H4 (cell line): ENCODE results near the gene PSMC4. TPM values are rescaled to one million over a fixed set of nuclear protein-coding genes. Genes with fewer than 3 reads are reported as not detected.

Source experiments
- DNase-seq: peaks from one replicate; pipeline ENCODE4 v3.0.0-alpha.2; 2015; ENCODE audit warnings: low spot score
- total RNA-seq: library from RNA; depleted of rRNA; stranded (reverse); fragments of >200 nt; shearing (Covaris generic); gene quantifications from 2 replicates; pipeline ENCODE4 v1.2.3, GENCODE V29; 2014; rRNA removed

Gene PSMC4
- total RNA-seq, result 263 and 299 TPM in 2 replicates

DNA sequence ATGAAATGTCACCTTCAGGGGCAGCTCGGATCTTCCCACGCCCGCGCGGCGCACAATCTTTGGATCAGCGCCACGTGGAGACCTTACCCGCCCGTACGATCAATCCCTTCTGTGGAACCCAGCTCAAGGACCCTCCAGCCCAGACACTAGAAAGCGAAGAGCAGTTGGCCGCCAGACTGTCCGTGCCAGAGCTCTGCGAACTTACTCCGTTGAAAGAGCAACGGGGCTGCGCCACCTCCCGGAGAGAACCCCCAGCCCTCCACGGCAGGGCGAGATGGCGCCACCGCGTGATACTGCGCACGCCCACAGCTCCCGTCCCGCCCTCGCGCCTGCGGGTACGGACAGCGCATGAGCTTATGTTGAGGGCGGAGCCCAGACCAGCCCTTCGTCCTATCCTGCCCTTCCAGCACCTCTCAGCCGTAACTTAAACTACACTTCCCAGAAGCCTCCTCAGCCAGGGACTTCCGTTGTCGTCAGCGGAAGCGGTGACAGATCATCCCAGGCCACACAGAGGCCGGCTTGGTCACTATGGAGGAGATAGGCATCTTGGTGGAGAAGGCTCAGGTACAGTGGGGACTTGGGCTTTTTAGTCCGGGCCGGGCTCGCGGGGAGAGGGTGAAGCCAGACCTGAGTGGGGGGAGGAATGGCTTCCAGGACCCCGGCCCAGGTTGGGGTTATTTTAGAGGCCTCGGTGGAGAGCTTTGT lies at the start of gene PSMC4:
PSMC4 (plus strand) TSS at position 491 of the 705 bp plus-strand sequence; CDS start at position 529, 38 bp downstream.
- peak; percentile 99 for DNase-seq

GRCh38 chr19:39923862-39924261 lies 47.1 kb upstream of the PSMC4 start:
- no peak for DNase-seq

- DNase-seq, result no peak
Observed at GRCh38 chr19:39924389-39924788, 46.6 kb upstream of the PSMC4 start.

DNA sequence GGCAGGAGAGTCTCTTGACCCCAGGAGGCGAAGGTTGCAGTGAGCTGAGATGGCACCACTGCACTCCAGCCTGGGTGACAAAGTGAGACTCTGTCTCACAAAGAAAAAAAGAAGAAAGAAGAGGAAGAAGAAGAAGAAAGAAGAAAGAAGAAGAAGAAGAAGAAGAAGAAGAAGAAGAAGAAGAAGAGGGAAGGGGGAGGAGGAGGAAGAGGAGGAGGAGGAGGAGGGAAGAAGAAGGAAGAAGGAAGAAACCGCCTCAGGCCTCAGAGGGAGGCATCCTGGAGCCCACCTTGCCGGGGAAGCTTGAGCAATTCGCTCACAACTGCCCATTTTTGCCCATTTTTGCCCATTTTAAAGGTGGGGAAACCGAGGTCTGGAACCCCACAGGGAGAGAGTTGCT lies 46.0 kb upstream of the PSMC4 start:
- no peak for DNase-seq

- no peak for DNase-seq
Observed at GRCh38 chr19:39926170-39926760, 44.7 kb upstream of the PSMC4 start.

- no peak for DNase-seq
Observed at GRCh38 chr19:39927076-39927475, 43.9 kb upstream of the PSMC4 start.

- DNase-seq, result no peak
Observed at GRCh38 chr19:39927524-39928356, 43.2 kb upstream of the PSMC4 start.

DNA sequence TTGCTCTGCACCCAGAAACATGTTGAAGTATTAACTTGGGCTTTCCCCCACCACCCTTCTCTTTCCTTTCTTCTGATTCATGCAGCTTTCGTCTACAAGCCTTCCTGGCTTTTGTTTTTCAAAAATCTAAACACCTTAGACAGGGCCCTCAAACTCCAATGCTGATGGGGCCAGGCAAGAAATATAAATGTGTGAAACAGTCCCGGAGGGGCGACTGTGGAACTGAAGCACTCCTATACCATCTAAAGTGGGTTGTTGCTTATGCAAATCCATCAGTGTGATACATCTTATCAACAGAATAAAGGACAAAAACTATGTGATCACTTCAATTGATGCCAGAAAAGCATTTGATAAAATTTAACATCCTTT lies 42.6 kb upstream of the PSMC4 start:
- no peak for DNase-seq

- DNase-seq, result no peak
Observed at GRCh38 chr19:39929750-39930149, 41.2 kb upstream of the PSMC4 start.

GRCh38 chr19:39934584-39935363 lies 36.2 kb upstream of the PSMC4 start, which contains the start of gene FCGBP:
Gene FCGBP, minus strand, starts transcription at chr19:39934634.
- DNase-seq, result no peak

DNA sequence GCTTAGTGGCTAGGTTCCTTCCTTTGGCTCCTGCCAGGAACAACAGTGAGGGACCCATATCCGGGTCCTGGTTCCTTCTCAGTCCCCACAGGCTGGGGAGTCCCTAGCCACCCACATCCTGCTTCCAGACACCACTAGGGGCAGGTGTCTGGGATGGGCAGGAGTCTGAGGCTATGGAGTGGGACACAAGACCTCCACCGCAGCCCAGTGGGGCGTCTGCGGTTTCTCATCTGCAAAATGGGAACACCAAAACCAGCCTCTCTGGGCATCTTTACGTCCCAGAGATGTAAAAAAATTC lies 35.7 kb upstream of the PSMC4 start:
- DNase-seq, result no peak

DNA sequence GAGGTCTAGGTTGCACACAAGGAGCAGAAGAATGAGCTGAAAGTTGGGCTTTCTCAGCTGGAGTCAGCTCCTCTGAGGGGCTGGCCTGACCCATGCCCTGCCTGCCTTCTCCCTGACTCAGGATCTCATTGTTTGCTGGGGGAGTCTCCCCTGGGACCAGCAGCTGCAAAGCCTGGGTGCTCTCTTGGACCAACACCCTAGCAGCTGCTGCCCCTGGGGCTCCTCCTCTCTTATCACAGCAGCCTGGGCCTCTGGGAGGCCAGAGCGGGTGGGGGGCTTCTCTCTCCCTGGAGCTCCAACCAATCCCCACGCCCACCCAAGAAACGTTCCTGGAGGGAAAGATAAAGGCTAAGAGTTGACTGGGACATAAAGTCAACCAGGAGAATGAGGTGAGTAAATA lies 34.9 kb upstream of the PSMC4 start:
- DNase-seq, result no peak

DNA sequence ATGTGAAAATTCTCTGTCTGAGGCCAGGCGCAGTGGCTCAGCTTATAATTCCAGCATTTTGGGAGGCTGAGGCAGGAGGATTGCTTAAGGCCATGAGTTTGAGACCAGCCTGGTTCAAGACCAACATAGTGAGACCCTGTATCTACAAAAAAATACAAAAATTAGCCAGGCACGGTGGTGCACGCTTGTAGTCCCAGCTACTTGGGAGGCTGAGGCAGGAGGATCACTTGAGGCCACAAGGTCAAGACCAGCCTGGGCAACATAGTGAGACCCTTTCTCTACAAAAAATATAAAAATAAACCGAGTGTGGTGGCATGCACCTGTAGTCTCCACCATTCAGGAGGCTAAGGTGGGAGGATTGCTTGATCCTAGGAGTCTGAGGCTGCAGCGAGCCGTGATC lies 34.3 kb upstream of the PSMC4 start:
- no peak for DNase-seq

DNA sequence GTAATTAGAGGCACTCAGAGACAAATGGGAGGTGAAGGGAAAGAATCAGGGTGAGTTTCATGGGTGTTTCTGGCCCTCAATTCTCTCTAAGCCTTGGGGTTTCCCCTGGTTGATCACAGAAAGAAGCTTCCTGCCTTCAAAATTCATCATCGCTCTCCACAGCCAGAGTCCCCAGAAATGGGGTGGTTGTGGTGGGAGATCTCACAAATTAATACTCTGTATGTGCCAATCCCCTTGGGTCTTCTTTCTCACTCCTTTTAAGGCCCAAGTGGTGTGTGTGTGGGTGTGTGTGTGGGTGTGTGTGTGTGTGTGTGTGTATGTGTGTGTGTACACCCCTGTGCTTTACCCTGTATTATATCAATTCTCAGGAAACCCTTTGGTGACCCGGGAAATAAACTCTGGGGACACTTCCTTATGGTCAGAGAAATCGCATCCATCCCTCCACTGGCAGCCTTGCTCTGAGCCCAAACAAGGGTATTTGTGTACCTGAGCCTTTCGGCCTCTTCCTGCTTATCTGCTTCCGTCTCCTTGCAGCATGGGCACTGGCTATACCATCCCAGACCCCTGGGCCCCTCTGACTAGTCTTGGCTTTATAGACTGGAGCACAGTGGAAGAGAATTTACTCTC lies 33.8 kb upstream of the PSMC4 start:
- no peak for DNase-seq

- no peak for DNase-seq
Observed at GRCh38 chr19:39937787-39938186, 33.2 kb upstream of the PSMC4 start.

GRCh38 chr19:39939556-39939955 lies 31.4 kb upstream of the PSMC4 start:
- DNase-seq, result no peak

DNA sequence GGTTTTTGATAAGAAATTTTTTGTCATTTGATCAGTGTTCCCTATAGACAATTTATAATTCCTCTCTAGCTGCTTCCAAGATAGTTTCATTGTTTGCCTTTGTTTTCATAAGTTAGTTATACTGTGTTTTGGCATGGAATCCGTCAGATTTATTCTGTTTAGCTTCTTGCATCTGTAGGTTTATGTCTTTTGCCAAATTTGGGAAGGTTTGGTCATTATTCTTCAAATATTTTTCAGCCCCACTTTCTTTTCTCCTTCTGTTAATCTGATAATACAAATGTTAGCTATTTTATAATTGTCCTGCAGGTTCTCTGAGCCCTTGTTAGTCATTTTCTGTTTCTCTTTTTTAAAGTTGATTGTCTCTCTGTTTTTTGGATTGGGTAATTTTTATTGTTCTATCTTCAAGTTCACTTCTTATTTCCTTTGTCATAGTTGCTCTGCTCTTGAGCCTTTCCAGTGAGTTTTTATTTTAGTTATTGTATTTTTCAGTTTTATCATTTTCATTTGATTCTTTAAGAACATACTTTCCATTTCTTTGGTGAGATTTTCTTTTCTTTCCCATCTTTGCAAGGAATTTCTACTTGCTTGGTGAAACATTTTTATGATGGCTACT lies 30.6 kb upstream of the PSMC4 start:
- DNase-seq, result no peak

GRCh38 chr19:39941151-39941550 lies 29.8 kb upstream of the PSMC4 start:
- DNase-seq, result no peak

DNA sequence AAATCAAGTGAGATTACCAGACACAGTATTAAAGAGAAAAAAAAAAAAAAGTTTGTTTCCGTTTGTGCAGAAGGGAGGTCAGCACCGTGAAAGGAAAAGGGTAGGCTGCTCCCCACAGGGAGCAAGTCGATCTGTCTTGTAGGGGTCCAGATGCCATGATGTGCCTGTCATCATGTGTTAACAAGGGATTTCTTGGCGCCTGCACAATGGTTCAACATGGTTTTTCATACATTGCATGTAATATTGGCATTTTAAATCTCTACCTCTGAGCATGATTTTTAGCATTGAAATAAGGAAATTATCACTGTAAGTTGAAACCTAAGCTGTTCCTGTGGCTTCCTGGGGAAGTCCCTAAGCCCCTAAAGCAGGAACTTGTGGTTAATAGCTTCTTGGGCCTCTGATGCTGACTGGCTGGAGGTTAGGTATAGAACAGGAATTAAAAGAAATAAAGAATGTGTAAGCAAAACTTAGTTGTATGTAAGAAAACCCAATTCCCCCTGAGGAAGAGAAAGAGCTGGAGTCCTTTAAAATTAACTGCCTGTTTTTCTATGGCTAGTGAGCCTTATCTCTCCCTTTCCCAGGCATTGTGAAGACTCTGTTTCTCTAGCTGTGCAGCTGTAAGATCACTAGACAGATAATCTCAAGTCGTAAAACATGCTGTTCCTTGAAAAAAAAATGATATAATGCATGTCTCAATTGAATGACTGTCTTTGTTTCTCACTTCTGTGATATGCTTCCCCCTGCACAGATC lies 29.2 kb upstream of the PSMC4 start:
- DNase-seq, result peak; percentile 27

DNA sequence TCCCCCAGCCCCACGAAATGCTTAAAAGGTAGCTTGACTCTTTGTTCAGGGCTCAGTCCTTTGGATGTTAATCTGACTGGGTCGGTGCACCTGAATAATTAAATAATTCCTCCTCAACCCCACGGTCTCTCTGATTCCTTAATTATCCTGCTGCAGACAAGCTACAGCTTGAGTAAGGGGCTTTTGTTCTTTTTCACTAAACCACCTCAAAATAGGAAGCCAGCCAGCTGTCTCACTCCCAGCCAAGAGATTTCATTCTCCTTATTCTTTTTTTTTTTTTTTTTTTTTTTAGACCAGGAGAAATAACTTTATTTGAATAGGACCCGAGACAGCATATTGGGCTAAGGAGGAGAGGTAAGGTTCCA lies 28.6 kb upstream of the PSMC4 start:
- DNase-seq, result no peak

GRCh38 chr19:39943586-39943985 lies 27.4 kb upstream of the PSMC4 start:
- no peak for DNase-seq
